Measurements from ENCODE around the gene YIF1A.
A peak's percentile ranks its signal among the peaks of the same experiment; 100 is the strongest.

Gene YIF1A

GRCh38 chr11:66316849-66317251 lies 27.9 kb upstream of the YIF1A start, which contains the start of gene CD248:
Gene CD248, minus strand, starts transcription at chr11:66317044. Its CDS starts 17 bp downstream, at chr11:66317027.
- no peak for TF ChIP-seq CTCF (IDR thresholded peaks at IDR 0.05)
- peak within 1 kb of the TSS; percentile 83 for H3K4me3 ChIP-seq
- peak within 1 kb of the TSS; percentile 55 to 87 for H3K27ac ChIP-seq
- DNase-seq (ENCODE audit: low spot score), result no peak

GRCh38 chr11:66315921-66316811 lies 27.2 kb upstream of the YIF1A start:
- peak overlapping the region; percentile 83 for H3K4me3 ChIP-seq
- no peak for DNase-seq (ENCODE audit: low spot score)
- TF ChIP-seq CTCF (IDR thresholded peaks at IDR 0.05), result no peak
- peak overlapping the region; percentile 55 to 87 for H3K27ac ChIP-seq

GRCh38 chr11:66315498-66315885 lies 26.5 kb upstream of the YIF1A start:
- Histone ChIP-seq H3K4me3 (peak overlapping the region; percentile 83), H3K27ac (peak overlapping the region in 1 of 2 donors; percentile 87)
- DNase-seq (ENCODE audit: low spot score), result no peak
- no peak for TF ChIP-seq CTCF (IDR thresholded peaks at IDR 0.05)

- DNase-seq (ENCODE audit: low spot score), result no peak
- Histone ChIP-seq H3K27ac (peak overlapping the region in 1 of 2 donors; percentile 87), H3K4me3 (peak overlapping the region; percentile 83)
- TF ChIP-seq CTCF (IDR thresholded peaks at IDR 0.05), result no peak
These were observed 25.9 kb upstream of the YIF1A start for GRCh38 chr11:66314561-66315497.

GRCh38 chr11:66314186-66314501 lies 25.2 kb upstream of the YIF1A start:
- no peak for DNase-seq (ENCODE audit: low spot score)
- Histone ChIP-seq H3K27ac (peak overlapping the region in 1 of 2 donors; percentile 87), H3K4me3 (peak overlapping the region; percentile 83)
- TF ChIP-seq CTCF (IDR thresholded peaks at IDR 0.05), result no peak

- Histone ChIP-seq H3K27ac (peak overlapping the region; percentile 58 to 87), H3K4me3 (peak overlapping the region; percentile 83)
- TF ChIP-seq CTCF (IDR thresholded peaks at IDR 0.05), result no peak
- peak; percentile 76 for DNase-seq (ENCODE audit: low spot score)
These were observed 24.6 kb upstream of the YIF1A start for GRCh38 chr11:66313321-66314185.

Measured in coronary artery (tissue), 2 donors.